GM21737 (cell line): ENCODE data around the gene FBN3.

ENCODE experiments used
- ATAC-seq: cut with Tn5 transposase; IDR thresholded peaks from one replicate; pipeline ENCODE4 v1.9.1; 2021; ENCODE audit warnings: mild to moderate bottlenecking, moderate library complexity; ENCODE audit not compliant: unreplicated experiment

Gene FBN3

GRCh38 chr19:8094336-8094735 is 55.1 kb downstream of the FBN3 start:
- no peak for ATAC-seq

- ATAC-seq: no peak
These were observed 55.7 kb downstream of the FBN3 start for GRCh38 chr19:8093740-8094139.

- ATAC-seq: no peak
These were observed 58.4 kb downstream of the FBN3 start for GRCh38 chr19:8090950-8091349.

- no peak for ATAC-seq
These were observed 59.5 kb downstream of the FBN3 start for GRCh38 chr19:8089664-8090601.

GRCh38 chr19:8088752-8089663 is 60.4 kb downstream of the FBN3 start:
- no peak for ATAC-seq

GRCh38 chr19:8087876-8088275 is 61.5 kb downstream of the FBN3 start:
- ATAC-seq: no peak

GRCh38 chr19:8086849-8087248 is 62.5 kb downstream of the FBN3 start:
- no peak for ATAC-seq

- no peak for ATAC-seq
These were observed 63.6 kb downstream of the FBN3 start for GRCh38 chr19:8085598-8086408.

- ATAC-seq: no peak
These were observed 65.2 kb downstream of the FBN3 start for GRCh38 chr19:8084152-8084551.

GRCh38 chr19:8083141-8083540 is 66.3 kb downstream of the FBN3 start:
- ATAC-seq: no peak

GRCh38 chr19:8081569-8082550 is 67.5 kb downstream of the FBN3 start:
- no peak for ATAC-seq

- ATAC-seq: no peak
These were observed 68.6 kb downstream of the FBN3 start for GRCh38 chr19:8080832-8081231.

GRCh38 chr19:8079988-8080387 is 69.4 kb downstream of the FBN3 start:
- no peak for ATAC-seq

- no peak for ATAC-seq
These were observed 74.0 kb downstream of the FBN3 start for GRCh38 chr19:8075158-8076074.

GRCh38 chr19:8074501-8074900 is 74.9 kb downstream of the FBN3 start:
- ATAC-seq: no peak

- no peak for ATAC-seq
These were observed 77.5 kb downstream of the FBN3 start for GRCh38 chr19:8071912-8072311.

GRCh38 chr19:8069096-8069973 is 80.1 kb downstream of the FBN3 start:
- ATAC-seq: no peak

- ATAC-seq: no peak
These were observed 83.5 kb downstream of the FBN3 start for GRCh38 chr19:8065875-8066261.
